PFSK-1 (cell line): ENCODE measurements around the gene VMP1.
A peak's percentile ranks its signal among the peaks of the same experiment; 100 is the strongest.
"Not testable (repeated sequence)": the region's sequence is repeated elsewhere in the genome, so short reads cannot be mapped to it uniquely, and the experiment has no call there.

Source experiments
- FOXP2 ChIP-seq: optimal IDR thresholded peaks from 2 replicates; pipeline ENCODE3; 2011; ENCODE audit warnings: borderline replicate concordance, control low read depth, inconsistent platforms; ENCODE audit not compliant: insufficient read depth; ENCODE audit errors: extremely low read length, extremely low read depth
- POLR2AphosphoS5 ChIP-seq: IDR thresholded peaks from 2 replicates; pipeline ENCODE4 v1.6.1; 2012; ENCODE audit warnings: low read depth, mild to moderate bottlenecking, control low read depth, low read length, moderate library complexity
- SIN3A ChIP-seq: IDR thresholded peaks from 2 replicates; pipeline ENCODE4 v1.6.1; 2012; ENCODE audit warnings: mild to moderate bottlenecking, low read length, moderate library complexity, borderline replicate concordance; ENCODE audit not compliant: insufficient read depth
- TAF1 ChIP-seq: IDR thresholded peaks from 2 replicates; pipeline ENCODE4 v1.6.1; 2012; ENCODE audit warnings: low read length, control low read depth, borderline replicate concordance; ENCODE audit not compliant: insufficient read depth
- TF ChIP-seq, protein P1 (sequence below), 2 experiments: IDR thresholded peaks; 2 replicates each; pipeline versions ENCODE4 v1.6.1 to v1.8.0; 2011 to 2012; ENCODE audit warnings: low read depth in 2 of 2, low read length in 2 of 2, control low read depth in 1 of 2, inconsistent platforms in 1 of 2, mild to moderate bottlenecking in 1 of 2, moderate library complexity in 1 of 2; ENCODE audit not compliant: insufficient read depth in 1 of 2

DNA sequence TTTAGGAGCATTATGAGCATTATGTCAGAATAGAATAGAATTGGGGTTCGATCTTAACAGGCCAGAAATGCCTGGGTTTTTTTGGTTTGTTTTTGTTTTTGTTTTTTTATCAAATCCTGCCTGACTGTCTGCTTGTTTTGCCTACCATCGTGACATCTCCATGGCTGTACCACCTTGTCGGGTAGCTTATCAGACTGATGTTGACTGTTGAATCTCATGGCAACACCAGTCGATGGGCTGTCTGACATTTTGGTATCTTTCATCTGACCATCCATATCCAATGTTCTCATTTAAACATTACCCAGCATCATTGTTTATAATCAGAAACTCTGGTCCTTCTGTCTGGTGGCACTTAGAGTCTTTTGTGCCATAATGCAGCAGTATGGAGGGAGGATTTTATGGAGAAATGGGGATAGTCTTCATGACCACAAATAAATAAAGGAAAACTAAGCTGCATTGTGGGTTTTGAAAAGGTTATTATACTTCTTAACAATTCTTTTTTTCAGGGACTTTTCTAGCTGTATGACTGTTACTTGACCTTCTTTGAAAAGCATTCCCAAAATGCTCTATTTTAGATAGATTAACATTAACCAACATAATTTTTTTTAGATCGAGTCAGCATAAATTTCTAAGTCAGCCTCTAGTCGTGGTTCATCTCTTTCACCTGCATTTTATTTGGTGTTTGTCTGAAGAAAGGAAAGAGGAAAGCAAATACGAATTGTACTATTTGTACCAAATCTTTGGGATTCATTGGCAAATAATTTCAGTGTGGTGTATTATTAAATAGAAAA lies 133.8 kb downstream of the VMP1 start:
- TF ChIP-seq SIN3A, TAF1, FOXP2: not testable (repeated sequence)
- peak; percentile 25; the same call in 1 of the 2 replicates for TF ChIP-seq POLR2AphosphoS5
- TF ChIP-seq, protein P1, sequence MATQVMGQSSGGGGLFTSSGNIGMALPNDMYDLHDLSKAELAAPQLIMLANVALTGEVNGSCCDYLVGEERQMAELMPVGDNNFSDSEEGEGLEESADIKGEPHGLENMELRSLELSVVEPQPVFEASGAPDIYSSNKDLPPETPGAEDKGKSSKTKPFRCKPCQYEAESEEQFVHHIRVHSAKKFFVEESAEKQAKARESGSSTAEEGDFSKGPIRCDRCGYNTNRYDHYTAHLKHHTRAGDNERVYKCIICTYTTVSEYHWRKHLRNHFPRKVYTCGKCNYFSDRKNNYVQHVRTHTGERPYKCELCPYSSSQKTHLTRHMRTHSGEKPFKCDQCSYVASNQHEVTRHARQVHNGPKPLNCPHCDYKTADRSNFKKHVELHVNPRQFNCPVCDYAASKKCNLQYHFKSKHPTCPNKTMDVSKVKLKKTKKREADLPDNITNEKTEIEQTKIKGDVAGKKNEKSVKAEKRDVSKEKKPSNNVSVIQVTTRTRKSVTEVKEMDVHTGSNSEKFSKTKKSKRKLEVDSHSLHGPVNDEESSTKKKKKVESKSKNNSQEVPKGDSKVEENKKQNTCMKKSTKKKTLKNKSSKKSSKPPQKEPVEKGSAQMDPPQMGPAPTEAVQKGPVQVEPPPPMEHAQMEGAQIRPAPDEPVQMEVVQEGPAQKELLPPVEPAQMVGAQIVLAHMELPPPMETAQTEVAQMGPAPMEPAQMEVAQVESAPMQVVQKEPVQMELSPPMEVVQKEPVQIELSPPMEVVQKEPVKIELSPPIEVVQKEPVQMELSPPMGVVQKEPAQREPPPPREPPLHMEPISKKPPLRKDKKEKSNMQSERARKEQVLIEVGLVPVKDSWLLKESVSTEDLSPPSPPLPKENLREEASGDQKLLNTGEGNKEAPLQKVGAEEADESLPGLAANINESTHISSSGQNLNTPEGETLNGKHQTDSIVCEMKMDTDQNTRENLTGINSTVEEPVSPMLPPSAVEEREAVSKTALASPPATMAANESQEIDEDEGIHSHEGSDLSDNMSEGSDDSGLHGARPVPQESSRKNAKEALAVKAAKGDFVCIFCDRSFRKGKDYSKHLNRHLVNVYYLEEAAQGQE (IDR thresholded peaks at IDR 0.05; ENCODE audit: insufficient read depth in 1 of 2, low read depth in 2 of 2, low read length in 2 of 2), result not testable (repeated sequence)
